ENCODE data around the gene CYP21A2.
"Not testable (repeated sequence)": the region's sequence is repeated elsewhere in the genome, so short reads cannot be mapped to it uniquely, and the experiment has no call there.

GRCh38 chr6:32052626-32053025 lies 14.4 kb downstream of the CYP21A2 start:
- not testable (repeated sequence) for TF ChIP-seq CTCF, POLR2A, EP300 (IDR thresholded peaks at IDR 0.05)
